ENCODE data around the gene VPREB3. TPM values are rescaled to one million over a fixed set of nuclear protein-coding genes. Genes with fewer than 3 reads are reported as not detected.

VPREB3 gene
- total RNA-seq, 1 donor from 2014 or later, result not detected

DNA sequence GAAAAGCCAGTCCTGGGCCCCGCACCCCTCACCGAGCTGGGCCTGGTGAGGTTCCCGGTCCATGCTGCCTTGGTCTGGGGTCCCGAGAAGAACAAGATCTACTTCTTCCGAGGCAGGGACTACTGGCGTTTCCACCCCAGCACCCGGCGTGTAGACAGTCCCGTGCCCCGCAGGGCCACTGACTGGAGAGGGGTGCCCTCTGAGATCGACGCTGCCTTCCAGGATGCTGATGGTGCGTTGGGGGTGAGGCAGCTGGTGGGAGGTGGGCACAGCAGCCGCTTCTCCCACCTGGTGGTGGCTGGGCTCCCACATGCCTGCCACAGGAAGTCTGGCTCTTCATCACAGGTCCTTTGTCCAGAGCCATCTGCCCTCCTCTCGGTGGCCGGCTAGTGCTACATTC, 28.0 kb upstream of the VPREB3 start:
- Histone ChIP-seq H4K20me1 (ENCODE audit: low read depth) (no peaks in the 10 kb centered on the region), H3K4me3 (no peak overlapping the region), H3K27ac (no peak overlapping the region), H3K79me2 (ENCODE audit: low read depth) (no peaks in the 10 kb centered on the region), H2AFZ (replicated peaks) (no peak overlapping the region), H3K4me2 (no peak overlapping the region), H3K4me1 (peaks cover 5% of the 10 kb centered on the region), H3F3A (ENCODE audit: low read depth) (peaks cover 11% of the 10 kb centered on the region), H3K9ac (no peak overlapping the region), H3K9me3 (ENCODE audit: low read depth) (no peaks in the 10 kb centered on the region), H3K36me3 (no peaks in the 10 kb centered on the region), H3K27me3 (no peaks in the 10 kb centered on the region)
- Mint-ChIP-seq H3K36me3 (no peaks in the 10 kb centered on the region), H3K27ac (no peak overlapping the region), H3K27me3 (ENCODE audit: insufficient read depth, low read depth) (peaks cover 4% of the 10 kb centered on the region), H3K4me3 (no peak overlapping the region), H3K9me3 (no peaks in the 10 kb centered on the region), H3K4me1 (peaks cover 13% of the 10 kb centered on the region)
- no peak for DNase-seq (ENCODE audit: low spot score)
- TF ChIP-seq CTCF (IDR thresholded peaks at IDR 0.05), result no peak

DNA sequence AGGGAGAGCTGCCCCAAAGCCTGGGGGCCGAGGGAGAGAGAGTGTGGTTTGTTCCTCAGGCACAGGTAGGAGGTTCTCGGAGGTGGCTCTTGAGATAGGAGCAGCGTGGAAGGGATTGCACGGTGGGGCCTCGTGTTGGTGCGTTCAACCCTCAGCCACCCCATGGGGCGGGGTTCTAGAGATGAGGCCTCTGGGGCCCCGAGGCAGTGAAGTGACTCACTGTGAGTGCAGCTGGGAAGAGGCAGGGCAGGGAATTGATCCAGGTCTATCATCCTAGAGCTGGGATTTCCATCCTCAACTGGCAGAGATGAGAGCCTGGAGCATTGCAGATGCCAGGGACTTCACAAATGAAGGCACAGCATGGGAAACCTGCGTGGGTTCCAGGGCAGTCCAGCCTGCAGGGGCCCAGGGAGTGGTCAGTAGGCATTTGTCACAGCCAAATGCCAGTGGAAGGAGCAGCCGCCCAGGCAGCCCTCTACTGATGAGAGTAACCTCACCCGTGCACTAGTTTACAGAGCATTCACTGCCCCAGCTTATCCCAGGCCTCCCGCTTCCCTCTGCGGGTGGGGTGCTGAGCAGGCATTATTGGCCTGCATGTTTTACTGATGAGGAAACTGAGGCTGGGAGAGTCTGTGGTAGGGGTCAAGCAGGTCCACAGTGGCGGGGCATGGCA, 27.4 kb upstream of the VPREB3 start:
- no peak for DNase-seq (ENCODE audit: low spot score)

DNA sequence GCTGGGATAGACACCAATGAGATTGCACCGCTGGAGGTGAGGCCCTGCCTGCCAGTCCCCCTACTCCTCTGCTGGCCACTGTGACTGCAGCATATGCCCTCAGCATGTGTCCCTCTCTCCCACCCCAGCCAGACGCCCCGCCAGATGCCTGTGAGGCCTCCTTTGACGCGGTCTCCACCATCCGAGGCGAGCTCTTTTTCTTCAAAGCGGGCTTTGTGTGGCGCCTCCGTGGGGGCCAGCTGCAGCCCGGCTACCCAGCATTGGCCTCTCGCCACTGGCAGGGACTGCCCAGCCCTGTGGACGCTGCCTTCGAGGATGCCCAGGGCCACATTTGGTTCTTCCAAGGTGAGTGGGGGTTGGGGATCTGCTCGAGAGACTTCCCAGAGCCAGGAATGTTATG, 26.8 kb upstream of the VPREB3 start:
- Histone ChIP-seq H3K9ac (no peak overlapping the region), H3K27ac (no peak overlapping the region), H3K4me1 (no peaks in the 10 kb centered on the region), H3K4me3 (no peak overlapping the region), H3K9me3 (ENCODE audit: low read depth) (no peaks in the 10 kb centered on the region), H2AFZ (replicated peaks) (no peak overlapping the region), H3K27me3 (no peaks in the 10 kb centered on the region), H3F3A (ENCODE audit: low read depth) (peaks cover under 1% of the 10 kb centered on the region), H4K20me1 (ENCODE audit: low read depth) (no peaks in the 10 kb centered on the region), H3K36me3 (no peaks in the 10 kb centered on the region), H3K79me2 (ENCODE audit: low read depth) (no peaks in the 10 kb centered on the region), H3K4me2 (no peak overlapping the region)
- no peak for DNase-seq (ENCODE audit: low spot score)
- Mint-ChIP-seq H3K36me3 (no peaks in the 10 kb centered on the region), H3K27ac (peak overlapping the region; percentile 92), H3K9me3 (no peaks in the 10 kb centered on the region), H3K4me3 (no peak overlapping the region), H3K4me1 (peaks cover 7% of the 10 kb centered on the region), H3K27me3 (ENCODE audit: insufficient read depth, low read depth) (peaks cover 4% of the 10 kb centered on the region)
- TF ChIP-seq CTCF (IDR thresholded peaks at IDR 0.05) (no peak), EZH2 (IDR thresholded peaks at IDR 0.05) (no peak), EZH2phosphoT487 (IDR thresholded peaks at IDR 0.05) (no peak)

More for the DNA sequence above, 27.4 kb upstream of the VPREB3 start:
- Histone ChIP-seq H3K4me1 (peaks cover 5% of the 10 kb centered on the region), H3K9ac (no peak overlapping the region), H4K20me1 (ENCODE audit: low read depth) (no peaks in the 10 kb centered on the region), H3K36me3 (no peaks in the 10 kb centered on the region), H3K9me3 (ENCODE audit: low read depth) (no peaks in the 10 kb centered on the region), H3K4me3 (no peak overlapping the region), H2AFZ (replicated peaks) (no peak overlapping the region), H3K79me2 (ENCODE audit: low read depth) (no peaks in the 10 kb centered on the region), H3K27ac (no peak overlapping the region), H3F3A (ENCODE audit: low read depth) (peaks cover 6% of the 10 kb centered on the region), H3K27me3 (no peaks in the 10 kb centered on the region), H3K4me2 (no peak overlapping the region)
- no peak for TF ChIP-seq EZH2 (IDR thresholded peaks at IDR 0.05)
- TF ChIP-seq EZH2phosphoT487 (IDR thresholded peaks at IDR 0.05), result no peak
- TF ChIP-seq CTCF (IDR thresholded peaks at IDR 0.05), result no peak
- Mint-ChIP-seq H3K4me3 (no peak overlapping the region), H3K27me3 (ENCODE audit: insufficient read depth, low read depth) (peaks cover 4% of the 10 kb centered on the region), H3K36me3 (no peaks in the 10 kb centered on the region), H3K4me1 (peaks cover 13% of the 10 kb centered on the region), H3K27ac (peak overlapping the region; percentile 92), H3K9me3 (no peaks in the 10 kb centered on the region)
